GM20000 (cell line): ENCODE data around the gene CAPZB.

Experiments
- DNase-seq: peaks from one replicate; pipeline ENCODE4 v3.0.0; 2012; ENCODE audit warnings: low spot score
- TF ChIP-seq, protein P1 (sequence below): IDR thresholded peaks from 2 replicates; pipeline ENCODE4 v1.5.1; 2012; ENCODE audit warnings: mild to moderate bottlenecking, control low read depth; ENCODE audit errors: extremely low read depth, missing control alignments

CAPZB gene

DNA sequence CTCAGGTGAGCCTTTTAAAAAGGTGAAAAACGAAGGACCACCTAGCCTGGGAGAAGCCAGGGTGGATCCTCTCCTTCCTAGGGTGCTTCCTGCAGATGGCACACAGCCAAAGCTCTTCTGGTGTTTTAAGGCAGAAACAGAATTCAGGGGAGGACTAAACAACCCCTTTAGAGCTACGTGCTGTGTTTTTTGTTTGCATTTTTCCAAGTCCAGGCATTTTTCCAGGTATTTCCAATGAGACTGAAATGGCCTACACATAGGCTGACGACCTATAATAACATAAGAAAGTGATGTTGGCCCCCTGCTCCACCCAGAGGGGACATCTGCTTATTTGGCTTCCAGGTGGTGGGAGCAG is 83.8 kb downstream of the CAPZB start:
- TF ChIP-seq, protein P1, sequence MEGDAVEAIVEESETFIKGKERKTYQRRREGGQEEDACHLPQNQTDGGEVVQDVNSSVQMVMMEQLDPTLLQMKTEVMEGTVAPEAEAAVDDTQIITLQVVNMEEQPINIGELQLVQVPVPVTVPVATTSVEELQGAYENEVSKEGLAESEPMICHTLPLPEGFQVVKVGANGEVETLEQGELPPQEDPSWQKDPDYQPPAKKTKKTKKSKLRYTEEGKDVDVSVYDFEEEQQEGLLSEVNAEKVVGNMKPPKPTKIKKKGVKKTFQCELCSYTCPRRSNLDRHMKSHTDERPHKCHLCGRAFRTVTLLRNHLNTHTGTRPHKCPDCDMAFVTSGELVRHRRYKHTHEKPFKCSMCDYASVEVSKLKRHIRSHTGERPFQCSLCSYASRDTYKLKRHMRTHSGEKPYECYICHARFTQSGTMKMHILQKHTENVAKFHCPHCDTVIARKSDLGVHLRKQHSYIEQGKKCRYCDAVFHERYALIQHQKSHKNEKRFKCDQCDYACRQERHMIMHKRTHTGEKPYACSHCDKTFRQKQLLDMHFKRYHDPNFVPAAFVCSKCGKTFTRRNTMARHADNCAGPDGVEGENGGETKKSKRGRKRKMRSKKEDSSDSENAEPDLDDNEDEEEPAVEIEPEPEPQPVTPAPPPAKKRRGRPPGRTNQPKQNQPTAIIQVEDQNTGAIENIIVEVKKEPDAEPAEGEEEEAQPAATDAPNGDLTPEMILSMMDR: no peak
- no peak for DNase-seq

DNA sequence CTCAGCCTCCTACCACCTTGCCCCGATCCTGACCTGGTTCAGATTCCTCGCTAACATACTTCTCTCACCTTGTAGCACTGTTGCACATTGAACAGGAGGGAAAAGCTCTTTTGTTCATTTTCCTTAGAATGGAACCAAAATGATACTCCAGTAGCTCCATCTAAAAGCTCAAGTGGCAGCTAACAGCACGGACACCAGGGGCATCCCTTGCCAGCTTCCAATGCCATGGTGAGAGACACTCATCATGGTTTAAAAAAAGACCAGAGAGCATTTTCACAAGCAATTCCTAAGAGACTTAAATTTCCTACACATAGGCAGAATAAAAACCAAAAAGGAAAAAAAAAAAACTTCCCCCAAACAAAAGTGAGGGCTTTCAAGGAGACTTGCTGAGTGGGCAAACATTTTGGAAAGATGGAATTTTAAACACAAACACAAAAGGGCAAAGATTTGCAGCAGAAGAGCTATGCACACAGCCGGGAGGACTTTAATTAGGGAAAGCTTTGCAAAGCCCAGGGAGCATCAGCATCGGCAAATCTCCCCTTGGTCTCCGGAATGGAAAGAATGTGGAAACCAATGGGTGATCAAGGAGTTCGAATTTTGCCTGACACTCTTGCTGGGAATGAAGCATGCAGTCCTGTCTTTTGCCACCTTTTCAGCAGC is 84.3 kb downstream of the CAPZB start:
- TF ChIP-seq, protein P1: no peak
- no peak for DNase-seq

DNA sequence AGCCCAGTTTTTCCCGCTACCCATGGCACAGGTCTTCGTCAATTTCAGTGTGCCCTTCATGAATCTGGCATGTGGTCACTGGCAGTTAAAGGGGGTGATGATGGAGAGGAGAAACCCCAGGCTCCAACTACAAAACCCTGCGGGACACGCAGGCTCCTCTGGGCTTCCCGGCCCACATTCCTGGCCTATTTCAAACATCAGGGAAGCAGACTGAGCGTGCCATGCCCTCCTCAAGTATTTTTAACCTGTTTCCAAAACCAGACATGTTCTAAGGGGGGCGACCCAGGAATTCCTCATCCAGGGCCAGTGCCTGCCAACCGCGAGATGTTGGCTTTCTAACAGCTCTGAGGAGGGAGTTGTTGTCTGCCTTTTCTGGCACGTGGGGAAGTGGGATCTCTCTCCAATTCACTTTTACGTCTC is 85.1 kb downstream of the CAPZB start:
- DNase-seq: no peak
- TF ChIP-seq, protein P1: no peak

DNA sequence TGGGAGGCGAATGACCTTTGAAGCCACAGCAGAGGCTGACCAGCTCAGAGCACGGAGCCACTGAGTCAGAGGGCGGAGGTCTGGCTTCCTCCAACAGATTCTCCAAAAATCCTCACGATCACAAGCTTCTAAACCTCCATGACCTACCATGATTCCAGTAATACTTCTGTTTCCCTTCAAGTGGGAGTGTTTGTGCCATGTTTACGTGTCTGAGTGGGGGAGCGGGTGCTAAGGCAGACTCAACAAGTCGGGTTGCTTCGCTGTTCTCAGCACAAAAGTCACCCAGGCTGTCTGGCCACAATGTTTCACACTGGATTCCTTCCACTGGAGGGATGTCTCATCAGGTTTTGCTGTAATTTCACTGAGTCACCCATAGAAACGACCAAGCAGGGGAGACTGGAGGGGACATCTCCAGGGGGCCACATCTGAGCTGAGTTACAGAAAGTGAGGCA is 87.0 kb downstream of the CAPZB start:
- DNase-seq: no peak
- TF ChIP-seq, protein P1: no peak

DNA sequence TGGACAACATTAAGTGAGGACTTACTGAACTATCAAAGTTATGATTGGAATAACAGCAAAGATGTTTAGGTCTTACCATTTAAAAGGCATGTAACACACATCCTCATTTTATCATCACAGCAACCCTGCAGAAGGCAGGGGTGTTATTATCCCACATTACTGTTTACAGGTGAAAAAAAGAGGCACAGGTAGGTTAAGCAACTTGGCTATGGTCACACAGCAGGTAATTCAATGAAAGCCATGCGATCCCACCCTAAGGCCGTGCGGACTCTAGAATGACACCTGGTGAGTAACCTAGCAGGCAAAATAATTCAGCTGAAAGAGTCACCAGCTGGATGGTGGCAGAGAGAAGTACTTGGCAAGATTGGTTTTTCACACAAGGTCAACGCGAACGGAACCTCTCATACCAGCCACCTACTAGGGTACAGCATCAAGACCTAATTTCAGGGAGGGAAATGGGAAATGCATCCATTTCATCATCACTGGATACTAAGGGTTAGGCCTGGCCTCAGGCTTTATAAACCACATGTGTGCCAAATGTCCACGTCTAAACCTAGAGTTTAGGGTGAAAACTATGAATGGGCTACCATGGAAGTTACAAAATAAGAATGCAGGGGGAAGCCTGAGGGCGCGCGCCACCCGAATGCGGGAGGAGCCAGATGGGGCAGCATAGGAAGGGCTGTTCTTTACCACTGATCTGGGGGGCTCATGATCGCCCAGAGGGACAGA is 88.0 kb downstream of the CAPZB start:
- TF ChIP-seq, protein P1: no peak
- no peak for DNase-seq

DNA sequence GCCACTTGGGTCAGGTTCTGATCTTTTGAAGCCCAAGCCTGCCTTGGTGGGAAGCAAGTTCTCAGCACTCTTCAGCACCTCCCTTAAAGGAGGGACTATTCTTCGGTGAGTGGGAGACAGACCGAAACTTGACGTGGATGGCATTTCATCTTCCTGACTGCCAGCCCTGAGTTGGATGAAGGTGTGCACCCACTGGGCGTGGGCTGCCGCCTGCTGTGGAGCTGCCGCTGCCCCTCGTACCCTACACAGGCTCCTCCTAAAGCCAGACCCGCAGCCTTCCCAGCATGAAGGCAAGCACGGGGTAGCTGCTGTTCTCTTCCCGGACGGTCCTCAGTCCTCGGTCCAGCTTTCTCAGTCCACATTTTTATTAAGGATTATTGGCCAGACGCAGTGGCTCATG is 89.1 kb downstream of the CAPZB start:
- TF ChIP-seq, protein P1: no peak
- no peak for DNase-seq

DNA sequence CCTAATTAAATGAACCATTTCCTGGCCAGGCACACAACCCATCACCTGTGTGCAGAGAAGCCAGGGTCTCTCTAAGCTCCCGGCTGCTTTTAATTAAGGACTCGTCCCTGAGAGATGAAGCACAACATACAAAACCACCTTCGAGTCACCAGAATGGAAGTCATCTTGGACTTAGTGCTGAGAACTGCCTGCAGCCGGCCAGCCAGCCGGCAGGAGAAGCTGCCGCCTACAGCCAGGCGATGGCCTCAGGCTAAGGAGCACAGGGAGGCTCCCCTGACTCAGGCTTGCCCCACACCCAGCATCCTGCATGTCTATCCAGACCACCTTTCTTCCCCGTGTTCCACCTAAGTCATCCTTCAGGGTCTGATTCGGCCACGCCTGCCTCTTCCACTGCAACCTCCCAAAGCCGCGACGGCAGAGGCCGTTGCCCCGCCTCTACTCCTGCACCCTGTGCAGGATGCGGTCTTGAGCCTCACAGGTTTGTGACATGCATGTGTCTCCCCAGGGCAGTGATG is 89.6 kb downstream of the CAPZB start:
- no peak for DNase-seq

More for the DNA sequence above, 89.6 kb downstream of the CAPZB start:
- TF ChIP-seq, protein P1: no peak
